HG03045 (cell line): Measurements from ENCODE around the gene CUBN.

ENCODE experiments used
- ATAC-seq: cut with Tn5 transposase; IDR thresholded peaks from one replicate; pipeline ENCODE4 v1.9.1; 2021; ENCODE audit warnings: mild to moderate bottlenecking, moderate library complexity; ENCODE audit not compliant: unreplicated experiment

Gene CUBN

DNA sequence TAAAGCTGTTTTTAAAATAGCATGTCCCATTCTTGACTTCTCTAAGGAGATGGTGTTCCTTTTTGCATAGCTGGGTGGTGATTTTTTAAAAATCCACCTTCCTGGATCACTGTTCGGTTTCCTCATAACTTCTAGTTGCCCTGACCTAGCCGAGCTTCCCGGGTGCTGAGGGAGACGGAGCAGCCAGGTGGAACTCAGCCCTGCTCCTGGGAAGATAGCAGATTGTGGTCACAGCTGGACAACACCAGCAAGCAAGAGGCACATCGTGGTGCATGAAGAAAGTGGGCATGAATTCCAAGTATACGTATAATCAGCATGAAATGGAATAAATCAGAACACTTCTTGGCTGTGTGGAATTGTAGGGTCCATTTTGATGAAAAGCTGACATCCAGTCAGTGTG lies 238.9 kb downstream of the CUBN start:
- ATAC-seq: no peak

DNA sequence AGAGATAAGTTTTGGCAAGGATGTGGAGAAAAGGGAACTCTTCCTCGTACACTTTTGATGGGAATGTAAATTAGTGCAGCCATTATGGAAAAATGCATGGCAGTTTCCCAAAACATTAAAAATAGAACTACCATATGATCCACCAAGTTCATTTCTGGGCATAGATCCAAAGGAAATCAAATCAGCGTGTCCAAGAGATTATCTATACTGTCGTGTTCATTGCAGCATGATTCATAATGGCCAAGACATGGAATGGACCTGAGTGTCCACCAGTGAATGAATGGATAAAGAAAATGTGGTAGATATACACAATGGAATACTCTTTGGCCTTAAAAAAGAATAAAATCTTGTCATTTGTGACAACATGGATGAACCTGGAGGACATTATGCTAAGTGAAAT lies 242.0 kb downstream of the CUBN start:
- ATAC-seq: no peak

DNA sequence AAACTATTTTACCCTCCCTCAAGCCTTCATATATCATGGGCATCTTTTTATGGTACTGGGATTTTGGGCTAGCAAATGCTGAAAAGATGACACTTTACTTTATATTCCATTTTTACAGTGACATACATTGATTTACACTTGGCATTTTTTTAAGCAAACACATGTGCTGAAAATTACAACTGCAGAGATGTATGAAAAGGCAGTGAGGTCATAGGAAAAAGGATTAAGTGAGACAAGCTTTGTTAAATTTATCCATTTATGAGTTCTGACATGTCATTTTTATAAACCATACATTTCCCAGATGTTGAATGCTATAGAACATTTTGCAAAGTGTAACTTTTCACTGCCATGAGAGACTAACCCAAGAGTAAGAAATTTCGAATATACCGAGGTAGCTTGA lies 243.6 kb downstream of the CUBN start:
- no peak for ATAC-seq

DNA sequence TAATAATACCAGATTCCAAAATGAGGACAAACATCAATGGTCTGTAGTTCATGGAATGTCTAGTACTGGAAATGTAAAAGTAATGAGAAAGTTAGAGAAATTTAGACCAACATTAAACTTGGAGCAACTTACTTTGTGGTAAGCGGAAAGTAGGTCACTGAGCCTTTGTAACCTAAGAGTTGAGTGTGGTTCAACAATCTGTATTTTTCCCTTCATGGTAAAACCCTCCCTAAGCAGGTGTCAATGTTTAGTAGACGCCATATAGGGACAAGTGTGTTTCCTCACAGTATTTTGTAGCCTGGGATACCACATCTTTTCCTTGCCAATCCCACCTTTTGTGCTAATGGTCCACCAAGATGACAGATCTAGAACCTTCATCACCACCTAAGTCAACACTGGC lies 245.1 kb downstream of the CUBN start:
- no peak for ATAC-seq

DNA sequence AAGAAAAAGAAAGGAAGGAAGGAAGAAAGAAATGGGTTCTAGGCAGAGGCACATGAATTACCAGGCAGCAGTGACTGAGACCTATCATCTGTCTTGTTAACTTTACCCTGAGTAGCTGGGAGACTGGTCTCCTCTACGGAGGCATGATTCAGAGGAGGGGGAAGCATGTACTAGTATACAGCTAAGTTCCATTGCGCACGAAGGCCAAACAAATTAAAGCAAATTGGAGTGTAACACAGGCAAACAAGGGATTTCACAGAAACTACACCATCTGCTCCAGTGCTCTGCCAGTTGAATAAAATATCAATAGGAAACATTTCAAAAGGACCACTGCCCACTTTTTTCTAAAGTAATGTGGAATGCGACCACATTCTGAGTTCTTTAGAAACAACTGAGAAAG lies 246.5 kb downstream of the CUBN start:
- no peak for ATAC-seq

DNA sequence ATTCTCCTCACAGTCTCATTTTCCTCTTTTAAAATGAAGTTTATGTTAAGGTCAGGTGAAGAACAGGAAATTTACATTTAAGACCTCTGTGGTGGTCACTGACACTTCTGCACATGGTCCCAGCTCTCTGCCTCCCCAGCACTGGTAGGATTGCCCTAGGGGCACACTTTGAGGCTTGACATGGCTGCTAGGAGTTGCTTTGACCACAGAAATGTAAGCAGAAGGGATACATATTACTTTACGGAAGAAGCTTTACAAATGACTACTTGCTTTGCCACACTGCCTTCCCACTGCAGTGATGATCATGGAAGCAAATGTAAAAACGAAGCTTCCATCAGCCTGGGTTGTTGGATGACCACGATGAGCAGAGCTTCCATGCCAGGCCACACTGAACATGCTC lies 259.3 kb downstream of the CUBN start:
- ATAC-seq: no peak

DNA sequence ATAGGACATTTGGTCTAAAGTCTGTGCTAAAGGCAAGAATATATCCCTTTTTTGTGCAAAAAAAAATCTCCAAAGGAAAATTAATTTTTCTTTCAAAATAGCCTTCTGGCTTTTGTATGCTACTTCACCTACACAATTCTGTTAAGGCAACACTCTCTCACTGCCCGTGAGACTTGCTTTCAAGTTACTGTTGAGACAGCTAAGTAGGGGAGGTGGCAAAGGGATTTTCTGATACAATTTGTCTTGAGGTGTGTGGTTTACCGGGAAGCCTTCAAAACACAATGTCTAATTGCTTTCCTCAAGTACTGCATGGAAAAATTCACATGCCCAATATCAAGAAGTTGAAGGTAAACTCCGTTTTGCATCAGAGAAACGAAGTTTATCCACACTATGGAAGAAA lies 261.6 kb downstream of the CUBN start:
- no peak for ATAC-seq

DNA sequence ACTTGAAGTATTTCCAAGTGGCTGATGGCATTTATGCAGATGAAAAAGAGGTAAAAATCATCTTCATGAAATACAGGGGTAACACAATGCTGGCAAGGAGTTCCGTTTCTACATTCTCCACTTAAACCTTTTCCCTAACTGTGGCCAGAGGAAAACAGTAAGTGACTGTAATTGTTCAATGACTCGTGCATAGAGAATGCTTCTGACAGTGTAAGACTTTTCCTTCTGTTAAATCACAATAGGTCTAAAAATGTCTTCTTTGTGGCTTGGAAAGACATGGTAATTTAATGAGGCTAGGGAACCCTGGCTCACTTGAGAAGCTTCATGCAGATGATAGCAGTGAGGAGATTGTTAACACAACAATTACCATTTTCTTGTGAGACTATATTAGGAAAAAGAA lies 262.1 kb downstream of the CUBN start:
- ATAC-seq: no peak

DNA sequence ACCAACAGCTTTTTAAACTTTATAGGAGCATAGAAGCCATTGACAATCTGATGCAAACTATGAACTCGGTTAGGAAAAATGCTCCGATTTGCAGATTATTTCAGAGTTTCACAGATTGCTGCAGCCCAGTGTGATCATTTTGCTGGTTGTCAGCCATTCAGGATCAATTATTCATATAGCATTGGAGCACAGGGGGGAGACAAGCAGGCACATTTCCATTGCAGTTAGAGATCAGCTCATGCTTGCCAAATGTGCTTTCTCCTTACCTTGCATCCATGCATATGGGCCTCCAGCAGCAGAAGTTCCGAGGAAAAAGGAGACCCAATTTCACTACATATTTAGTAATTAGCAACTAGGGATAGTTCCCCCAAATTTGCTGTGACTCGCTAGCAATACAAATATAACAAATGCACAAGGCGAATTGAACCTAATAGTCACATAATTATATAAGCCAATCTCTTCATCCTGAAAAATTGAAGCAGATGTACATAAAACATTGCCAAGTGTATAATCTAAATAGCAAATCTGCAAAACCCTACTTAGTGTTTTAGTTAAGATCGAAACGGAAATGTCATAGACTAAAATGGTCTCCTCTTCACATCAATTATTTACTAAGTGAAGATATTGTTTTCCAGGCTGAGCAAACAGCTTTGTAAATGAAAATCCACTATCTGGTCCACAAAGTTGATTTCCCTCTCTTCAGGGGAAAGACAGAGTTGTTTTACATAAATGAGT lies 262.9 kb downstream of the CUBN start:
- no peak for ATAC-seq

DNA sequence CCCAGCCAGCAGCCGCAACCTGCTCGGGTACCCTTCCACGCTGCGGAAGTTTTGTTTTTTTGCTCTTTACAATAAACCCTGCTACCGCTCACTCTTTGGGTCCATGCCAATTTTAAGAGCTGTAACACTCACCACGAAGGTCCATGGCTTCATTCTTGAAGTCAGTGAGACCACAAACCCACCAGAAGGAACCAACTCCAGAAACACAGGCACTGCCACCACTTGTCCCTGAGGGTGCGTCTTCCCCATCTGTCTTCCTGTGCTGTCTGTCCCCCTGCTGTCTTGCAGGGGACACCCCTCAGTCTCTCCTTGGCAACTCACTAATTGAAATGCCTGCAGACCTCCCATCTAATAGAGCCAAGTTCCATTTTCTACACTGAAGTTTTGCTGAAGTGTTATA lies 263.8 kb downstream of the CUBN start:
- ATAC-seq: no peak

DNA sequence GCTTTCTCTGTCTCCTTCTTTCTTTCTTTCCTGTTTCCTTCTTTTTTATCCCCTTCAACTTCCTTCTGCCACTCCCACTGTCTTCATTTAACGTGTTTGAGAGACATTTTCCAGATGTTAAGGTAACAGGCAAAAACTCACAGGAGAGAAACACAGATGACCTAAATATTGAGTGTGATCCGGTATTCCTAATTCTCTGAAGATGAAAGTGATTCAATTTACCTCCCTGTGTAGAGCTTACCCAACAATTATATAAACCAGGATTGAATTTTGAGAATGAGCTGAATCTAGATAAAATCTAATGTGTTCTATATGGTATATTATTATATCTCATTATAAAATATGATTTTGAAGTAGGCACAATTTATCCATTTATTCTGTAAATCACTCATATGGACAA lies 265.8 kb downstream of the CUBN start:
- no peak for ATAC-seq

DNA sequence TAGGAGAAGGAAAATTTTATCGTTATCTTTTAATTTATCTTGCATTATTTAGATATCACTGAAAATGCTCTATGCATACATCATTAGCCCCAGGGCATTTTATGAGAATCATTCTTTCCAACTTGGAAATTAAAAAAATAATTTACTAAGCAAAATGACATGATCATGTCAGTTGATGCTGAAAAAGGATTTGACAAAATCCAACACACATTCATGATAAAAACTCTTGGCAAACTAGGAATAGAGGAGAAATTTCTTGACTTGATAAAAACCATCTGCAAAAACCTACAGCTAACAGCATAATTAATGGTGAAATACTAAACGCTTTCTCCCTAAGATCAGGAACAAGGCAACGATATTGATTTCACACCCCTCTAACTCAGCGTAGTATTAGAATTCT lies 272.2 kb downstream of the CUBN start:
- no peak for ATAC-seq

DNA sequence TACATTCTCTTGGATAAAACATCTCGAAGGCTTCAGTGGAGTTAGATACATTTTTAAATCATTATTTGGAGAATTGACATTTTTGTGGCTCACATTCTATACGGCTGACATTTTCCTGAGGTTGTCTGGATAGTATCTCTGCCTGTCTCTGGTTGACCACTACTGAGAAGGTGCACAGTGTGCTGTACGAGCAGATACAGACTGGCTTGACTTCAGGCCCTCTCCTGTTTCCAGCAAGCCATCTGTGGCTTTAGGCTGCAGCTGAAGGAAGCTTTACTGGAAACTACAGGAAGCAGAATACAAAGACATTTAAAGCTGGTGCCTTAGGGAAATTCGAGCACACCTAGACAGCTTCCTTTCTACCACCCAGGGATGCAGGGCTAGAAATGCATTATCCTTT lies 273.0 kb downstream of the CUBN start:
- no peak for ATAC-seq

DNA sequence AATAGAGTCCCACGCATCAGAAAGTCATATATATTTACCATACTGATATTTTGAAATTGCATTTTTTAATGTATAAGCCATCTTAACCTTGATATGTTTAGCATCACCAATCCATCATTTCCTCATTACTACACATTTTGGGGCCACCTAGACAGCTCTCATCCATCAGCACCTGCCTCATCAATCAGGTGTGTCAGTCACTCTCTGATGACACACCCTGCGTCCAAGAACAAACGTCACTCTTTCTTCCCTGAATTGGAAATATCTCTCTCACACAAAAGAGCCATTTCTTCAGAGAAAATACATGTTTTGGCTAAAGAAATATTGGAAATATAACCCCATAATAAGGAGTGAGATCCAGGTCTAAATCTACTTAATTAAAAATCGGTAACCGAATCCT lies 273.5 kb downstream of the CUBN start:
- no peak for ATAC-seq

DNA sequence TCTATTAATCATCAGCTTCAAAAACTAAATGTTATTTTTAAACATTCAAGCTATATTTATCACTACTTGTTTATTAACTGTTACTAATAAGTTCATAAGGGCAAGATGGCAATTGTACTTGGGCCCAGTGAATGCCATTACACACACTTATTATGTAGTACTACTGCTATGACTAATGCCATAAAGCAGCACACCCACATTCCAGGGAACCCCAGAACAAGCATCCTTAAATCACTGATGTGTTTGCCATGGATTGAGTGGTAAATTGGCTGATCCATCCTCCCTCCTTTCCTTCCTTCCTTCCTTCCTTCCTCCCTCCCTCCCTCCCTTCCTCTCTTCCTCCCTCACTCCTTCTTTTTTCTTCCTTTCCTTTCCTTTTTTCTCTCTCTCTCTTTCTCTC lies 275.0 kb downstream of the CUBN start:
- no peak for ATAC-seq

DNA sequence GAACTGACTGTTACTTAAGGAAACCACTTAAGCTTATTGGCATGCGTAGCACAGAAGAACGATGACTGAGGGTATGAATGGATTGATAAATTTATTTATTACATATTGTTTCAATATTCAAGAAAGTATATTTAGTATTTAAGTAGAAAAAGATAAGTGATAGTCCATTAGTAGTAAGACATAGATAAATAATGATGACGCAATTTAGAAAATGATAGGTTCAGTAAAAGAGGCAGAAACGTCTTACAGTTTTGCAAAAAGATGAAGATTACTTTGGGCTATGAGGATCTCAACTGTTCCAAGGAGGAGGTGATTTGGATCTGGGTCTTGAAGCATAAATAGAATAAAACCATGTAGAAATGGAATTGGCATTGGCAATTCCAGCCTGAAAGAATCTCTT lies 275.8 kb downstream of the CUBN start:
- no peak for ATAC-seq

DNA sequence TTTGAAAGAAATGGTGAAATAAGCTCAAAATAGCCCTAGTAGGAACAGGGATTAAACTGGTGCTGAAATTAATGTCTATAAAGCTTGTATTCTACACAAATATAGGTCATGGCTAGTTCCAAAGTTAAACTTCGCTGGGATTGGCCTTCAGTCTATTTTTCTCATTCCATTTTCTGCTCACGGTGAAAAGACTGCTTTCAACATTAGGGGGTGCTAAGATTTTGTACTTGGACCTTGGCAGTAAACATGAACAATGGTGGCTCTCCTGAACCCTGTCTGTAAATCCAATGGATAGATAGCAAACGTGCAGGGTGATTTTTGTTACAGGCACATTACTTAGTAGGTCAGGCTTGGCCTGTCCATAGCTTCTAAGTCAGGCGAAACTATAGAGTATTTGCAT lies 276.4 kb downstream of the CUBN start:
- no peak for ATAC-seq

DNA sequence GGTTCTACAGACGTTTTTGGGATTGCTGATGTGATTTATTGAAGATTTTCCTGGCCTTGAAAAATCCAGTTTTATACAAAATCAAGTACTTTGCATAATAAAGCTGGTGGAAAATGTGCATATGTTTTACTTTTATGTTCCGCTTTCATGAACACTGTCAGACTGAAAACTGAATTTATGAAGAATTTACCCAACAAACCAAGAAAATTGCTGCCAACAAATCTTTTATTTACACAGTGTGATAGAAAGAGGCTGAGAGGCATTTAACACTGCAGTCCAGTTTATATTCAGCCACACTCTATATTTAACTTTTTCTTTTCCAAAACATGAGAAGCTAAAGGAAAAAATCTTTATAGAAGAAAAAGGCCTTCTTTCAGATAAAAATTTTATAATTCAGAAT lies 277.0 kb downstream of the CUBN start:
- no peak for ATAC-seq

DNA sequence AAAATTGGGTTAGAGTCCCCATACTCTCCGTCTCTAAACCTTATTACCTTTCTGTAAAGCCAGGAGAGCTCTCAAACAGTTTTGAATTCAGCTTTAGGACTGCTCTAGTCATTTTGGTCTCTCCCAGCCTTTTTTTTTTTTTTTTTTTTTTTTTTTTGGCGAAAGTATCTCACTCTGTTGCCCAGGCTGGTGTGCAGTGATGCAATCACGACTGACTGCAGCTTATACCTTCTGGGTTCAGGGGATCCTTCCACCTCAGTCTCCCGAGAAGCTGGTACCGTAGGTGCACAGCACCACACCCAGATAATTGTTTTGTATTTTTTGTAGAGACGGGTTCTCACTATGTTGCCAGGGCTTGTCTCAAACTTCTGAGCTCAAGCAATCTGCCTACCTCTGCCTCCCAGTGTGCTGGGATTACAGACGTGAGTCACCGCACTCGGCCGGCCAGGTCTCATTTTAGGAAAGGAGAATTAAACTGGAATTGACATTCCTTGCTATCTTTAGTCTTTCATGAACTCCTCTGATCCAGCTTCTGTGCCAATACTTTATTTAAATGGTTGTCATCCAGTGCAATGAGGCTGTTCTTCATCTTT lies 281.0 kb downstream of the CUBN start:
- no peak for ATAC-seq

DNA sequence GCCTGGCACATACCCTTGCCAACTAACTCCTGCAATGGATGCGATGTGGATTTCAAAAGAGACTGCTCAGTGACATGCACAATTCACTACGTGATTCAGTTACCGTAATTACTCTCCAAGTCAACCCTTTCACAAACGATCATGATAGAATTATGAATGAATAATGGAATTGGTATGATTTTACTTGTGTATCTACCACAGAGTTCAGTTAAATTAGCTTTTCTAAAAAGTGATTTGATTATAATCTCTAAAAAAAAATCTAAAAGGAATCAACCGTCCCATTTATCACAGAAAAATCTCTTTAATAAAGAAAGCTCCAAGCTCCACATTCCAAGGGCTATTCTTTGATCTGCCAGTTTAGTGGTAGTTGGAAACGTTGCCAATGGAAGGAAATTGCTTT lies 282.0 kb downstream of the CUBN start:
- ATAC-seq: no peak

DNA sequence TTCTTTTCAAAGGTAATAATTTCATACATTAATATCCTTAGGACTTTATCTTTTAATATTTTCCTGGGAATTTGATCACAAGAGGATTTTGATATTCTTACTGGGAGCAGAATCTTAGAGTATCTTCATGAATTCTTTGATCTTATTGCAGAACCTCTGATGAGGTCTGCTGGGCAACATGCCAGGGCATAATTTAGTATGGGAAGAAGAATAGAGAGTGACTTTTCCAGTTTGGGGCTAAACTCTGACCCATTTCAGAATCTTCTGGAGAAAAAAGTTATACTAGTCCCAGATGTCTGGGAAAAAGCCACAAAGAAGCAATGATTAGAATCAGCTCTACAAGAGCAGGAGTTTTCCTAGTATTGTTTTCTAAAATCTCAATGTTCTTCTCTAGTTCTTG lies 284.4 kb downstream of the CUBN start:
- ATAC-seq: no peak

DNA sequence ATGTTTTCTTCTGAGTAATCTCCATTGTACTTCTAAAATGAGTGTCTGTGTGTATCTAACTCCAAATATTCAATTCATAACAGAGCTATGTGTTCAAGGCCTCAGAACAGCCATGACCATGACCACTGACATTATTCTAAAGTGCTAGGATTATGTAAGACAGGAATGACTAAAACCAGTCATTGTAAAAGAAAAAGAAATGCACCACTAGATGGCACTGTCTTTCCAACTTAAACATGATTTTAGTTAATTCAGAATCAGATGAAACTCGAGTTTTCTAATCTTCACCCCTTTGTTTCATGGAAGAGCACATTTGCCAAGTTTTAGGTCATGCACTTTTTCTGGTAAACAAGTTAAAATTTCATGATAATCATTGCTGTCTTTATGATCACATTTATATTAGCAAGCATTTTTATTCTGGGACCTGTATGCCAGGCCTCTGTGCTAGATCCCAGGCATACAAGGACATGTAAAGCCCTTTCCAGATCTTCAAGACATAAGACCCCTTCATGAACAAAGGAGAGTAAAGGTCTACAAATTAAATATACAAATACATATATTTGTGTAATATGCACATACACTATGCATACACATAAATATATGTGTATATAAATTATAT lies 286.2 kb downstream of the CUBN start:
- no peak for ATAC-seq

DNA sequence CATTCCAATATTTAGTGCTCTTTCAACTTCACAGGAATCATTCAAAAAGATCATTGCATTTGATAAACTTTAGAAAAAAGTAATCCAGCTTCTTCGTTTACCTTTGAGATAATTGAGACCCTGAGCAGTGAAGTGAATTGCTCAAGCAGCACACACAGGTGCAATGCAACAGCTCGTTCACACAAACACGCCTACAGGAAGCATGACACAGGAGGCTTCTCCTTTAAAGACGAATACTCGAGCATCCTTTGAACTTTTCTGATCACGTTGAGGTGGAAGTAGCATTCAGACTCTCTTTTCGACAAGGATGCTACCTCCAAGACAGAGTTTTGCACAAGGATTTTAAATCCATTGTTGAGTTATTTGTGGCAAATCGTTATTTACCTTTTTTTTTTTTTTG lies 294.4 kb downstream of the CUBN start:
- no peak for ATAC-seq
